Measurements from ENCODE around the gene CCBE1.
"Not testable (repeated sequence)": the region's sequence is repeated elsewhere in the genome, so short reads cannot be mapped to it uniquely, and the experiment has no call there.

CCBE1 gene

DNA sequence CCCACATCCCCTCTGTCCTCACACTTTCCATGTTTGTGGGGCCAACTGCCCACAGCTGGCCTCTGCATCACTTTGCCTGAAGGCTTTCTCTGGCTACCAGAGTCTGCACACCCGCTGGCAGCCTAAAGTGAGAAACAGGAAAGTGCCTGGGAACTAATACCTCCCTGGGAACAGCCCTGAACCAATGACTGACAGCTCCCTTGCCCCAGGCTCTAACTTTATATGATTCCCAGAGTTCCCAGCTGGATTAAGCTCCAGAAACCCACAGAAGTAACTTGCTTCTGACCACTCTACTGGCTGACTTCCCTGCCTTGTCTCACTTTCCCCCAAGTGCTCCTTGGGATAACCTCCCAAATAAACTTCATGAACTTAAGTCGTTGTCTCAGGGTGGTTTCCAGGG lies 178.5 kb downstream of the CCBE1 start:
- no peak for DNase-seq

DNA sequence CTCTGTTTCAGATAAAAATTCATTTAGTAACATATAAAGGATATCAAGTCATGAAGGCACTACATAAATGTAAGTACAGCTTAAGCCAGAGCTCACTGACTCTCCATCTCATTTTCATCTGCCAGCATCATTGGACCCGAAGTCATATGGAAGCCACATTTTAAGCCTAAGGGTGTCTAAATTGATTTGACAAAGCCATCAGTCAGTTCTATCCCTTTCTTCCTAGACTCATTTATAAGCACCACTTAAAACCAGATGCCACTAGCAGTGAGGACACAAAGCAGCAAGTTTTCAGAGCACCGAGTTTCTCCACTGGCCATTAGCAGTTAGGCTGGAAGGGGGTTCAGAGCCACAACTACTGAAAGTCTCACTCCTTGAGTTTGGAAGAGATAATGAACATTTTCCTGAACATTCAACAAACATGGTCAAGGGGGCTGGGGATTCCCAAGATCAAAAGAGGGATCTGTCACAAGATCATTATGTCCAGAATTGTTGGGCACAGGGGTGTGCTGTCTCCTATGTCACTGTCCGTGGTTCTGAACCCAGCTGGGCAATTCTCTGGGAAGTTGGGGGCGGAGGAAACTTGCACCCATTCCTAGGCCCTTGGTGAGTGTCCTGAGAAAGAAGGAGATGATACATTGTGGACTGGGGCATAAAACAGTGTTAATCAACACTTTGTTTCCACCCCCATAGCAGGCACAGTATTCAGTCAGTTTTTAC lies 179.6 kb downstream of the CCBE1 start:
- DNase-seq = no peak

DNA sequence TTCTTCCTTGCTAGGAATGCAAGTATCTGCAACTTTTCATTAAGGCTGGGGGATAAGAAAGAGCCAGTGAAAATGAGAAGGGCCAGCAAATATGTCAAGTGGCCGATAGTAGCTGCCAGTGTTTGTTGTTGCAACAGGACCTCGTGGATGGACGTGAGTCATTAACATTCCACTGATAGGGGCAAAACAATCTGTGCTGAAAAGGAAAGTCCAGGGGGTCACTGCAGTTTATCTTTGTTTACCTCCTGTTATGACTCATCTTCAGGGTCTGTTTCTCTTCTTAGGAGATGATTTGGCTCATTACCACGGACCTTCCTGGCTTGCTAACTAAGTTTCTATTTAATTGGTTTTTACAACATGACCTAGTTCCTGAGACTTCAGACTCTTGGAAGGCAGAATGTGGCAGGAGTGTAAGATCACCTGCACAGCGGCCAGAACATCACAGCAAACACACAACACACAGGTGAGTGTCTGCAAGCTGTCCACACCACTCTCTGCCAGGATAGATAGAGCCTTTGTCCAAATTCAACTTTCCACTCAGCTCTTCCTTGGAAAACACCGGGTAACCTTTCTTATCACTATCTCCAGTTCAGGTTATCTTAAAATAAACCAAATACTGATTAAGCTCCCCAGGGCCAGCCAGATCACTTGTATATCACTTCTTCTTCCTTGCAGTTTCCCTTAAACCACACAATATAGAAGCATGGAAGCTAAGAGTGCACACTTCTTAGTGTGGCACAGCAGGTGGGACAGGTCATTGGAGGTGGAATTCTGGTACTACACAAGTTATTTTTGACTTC lies 180.7 kb downstream of the CCBE1 start:
- DNase-seq = no peak

DNA sequence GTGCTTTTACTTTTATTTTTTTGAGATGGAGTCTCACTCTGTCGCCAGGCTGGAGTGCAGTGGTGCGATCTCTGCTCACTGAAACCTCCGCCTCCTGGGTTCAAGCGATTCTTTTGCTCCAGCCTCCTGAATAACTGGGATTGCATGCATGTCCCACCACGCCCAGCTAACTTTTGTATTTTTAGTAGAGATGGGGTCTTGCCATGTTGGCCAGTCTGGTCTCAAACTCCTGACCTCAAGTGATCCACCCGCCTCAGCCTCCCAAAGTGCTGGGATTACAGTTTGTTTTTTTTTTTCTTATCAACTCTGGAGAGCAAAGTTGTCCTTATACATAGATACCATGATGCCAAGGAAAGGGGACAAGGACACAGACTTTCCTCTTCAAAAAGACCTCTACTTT lies 181.3 kb downstream of the CCBE1 start:
- not testable (repeated sequence) for DNase-seq

DNA sequence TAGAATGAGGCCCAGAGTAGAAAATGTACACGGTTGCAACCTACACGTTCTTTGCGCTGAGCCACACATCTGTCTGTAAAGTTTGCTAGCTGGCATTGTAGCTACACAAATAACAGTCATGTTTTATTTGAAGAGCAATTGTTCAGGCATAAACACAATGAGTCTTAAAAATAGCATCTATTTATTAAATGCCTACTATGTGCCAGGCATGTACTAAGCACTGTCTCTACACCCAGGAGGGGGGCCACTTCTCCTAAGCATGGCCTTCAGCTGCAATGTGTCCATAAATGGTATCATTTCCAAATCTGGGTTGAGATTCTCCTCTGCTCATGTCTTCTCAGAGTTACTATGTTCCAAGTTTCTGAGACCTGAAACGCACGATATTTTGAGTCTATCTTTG lies 182.1 kb downstream of the CCBE1 start:
- no peak for DNase-seq

DNA sequence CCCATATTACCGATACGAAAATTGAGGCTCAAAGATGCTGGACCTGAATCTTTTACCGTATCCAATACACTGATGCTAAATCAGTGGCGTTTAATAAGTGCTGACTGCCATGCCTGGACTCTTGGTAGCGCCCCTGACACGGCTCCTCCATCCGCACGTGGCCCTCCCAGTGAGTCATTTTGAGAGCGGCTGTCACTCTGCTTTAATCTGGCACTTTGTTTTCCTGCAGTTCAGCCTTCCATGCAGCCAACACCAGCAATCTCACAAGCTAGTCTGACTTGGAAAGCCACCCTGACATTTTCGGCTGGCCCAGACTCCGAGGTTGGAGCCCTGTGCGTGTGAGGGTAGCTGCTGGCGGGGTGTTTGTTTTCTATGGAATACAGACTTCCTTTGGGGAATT lies 183.0 kb downstream of the CCBE1 start:
- DNase-seq = no peak

DNA sequence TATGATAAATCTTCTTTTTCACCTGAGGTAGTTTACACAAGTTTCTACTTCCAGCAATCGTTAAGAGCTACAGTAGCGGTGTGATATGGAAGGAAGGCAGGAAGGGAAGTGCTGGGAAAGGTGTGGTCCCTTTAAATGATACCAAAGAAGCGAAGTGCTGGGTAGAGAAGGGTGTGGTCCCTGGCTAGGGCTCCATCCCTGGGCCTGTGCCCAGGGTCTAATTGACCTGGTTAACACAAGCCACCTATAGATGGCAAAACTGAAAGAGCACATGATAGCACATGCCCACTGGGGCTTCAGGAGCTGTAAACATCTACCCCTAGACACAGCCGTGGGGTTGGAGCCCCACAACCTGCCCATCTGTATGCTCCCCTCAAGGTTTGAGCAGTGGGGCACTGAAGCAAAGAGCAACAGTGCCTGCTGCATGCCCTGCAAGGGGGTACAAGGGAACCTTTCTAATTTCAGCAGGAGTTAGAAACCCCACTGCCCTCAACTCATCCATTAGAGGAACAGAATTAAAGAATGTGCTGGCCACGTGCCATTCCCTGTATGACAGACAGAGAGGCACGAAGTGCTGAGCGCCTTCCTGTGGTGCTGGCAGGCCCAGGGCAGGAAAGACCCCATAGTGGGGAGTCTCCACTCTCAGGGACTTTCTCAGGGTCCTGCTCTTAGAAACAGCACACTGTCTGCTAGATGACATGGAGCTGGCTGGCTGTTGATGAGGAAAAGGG lies 185.0 kb downstream of the CCBE1 start:
- no peak for DNase-seq

DNA sequence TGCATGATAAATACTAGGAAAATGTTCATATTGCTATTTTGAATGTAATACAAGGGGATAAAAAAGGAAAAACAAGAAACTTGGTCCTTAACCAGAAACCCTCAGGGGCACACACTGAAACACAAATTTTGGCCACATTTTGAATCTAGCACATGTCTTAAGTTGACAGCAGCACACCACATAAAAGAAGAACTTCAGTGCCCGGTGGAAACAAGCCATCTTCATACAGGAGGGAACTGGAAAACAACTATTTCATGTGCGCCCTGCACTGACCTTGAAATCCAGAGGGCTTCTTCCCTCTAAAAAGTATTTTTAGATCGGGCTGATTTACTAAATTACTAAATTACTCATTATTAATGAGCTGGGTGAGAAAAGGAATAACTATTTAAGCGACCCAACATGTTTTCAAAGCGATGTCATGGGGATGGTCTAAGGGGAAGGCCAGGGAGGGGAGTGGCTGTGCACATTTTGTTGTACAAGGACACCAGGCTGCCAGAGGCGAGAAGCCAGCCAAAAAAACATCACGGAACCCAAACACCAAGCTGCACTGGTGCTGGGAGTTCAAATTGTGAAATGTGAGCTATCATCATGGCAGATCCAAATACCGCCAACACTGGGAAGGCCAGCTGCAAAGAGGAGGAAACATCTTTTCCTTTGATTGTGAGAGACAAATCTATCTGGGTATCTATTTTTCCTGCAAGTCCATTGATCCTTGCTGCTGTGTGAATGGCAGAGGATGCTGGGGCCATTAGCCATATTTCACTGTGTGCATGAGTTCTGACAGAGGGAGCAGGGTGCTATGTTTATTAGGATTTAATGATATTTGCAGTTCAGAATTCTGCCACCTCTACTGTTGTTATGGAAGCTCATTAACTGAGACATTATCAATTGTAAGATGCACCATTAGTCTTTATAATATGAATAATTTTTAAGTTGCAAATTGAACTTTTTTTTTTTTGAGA lies 187.5 kb downstream of the CCBE1 start:
- no peak for DNase-seq

DNA sequence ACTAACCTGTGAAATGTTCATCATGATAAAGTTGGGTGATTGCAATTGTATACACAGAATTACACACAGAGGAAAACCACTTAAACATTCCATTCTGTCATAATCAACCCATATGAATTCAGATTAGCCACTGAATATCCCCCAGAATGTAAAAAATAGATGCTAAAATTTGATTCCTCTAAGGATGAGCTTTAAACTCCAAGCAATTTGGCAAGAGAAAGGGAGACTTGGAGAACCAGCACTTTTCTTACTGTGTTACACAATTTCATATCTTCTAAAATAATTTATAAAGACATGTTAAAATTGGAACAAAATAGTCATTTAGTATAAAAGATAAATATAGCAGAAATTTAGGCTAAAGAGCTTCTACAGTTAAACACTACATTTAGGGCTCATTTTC lies 191.9 kb downstream of the CCBE1 start:
- DNase-seq = no peak

DNA sequence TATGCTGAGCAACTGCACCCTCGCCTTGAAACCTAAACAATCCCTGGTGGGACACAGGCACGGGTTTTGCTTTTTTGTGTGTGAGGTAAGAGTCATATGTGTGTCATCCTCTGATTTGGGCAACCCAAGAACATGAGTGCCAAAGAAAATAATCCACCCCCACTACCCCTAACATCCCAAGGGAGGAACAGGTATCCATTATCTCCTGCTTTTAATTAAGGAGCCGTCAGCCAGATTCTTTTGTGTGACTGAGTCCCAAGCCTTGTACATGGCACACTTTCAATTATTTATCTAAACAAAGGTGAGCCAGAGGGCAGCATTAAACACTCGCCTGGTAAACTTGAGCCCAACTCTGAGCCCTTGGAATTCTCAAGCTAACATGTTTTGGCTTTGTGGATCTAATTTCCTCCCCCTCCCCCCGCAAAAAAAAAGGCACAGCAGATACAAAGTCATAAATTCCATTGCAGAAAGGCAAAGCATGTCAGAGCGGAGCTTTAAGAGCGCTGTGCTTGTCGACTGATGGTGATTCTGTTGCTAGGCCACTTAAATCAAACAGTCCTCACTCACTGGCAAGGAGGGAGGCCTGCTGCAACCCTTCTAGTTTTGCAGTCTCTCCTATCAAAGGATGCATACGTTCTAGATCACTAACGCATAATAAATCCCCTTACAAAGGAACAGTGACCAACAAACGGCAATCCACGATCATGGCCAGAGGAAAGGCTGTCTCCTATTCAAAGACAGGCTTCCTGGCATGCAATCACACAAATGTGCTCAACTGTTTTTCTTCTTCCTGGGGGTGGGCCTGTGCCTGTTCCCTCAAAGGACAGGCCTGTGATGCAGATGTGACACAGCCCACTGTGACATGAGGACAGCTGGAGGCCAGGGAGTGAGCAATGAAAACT lies 194.7 kb downstream of the CCBE1 start:
- no peak for DNase-seq

DNA sequence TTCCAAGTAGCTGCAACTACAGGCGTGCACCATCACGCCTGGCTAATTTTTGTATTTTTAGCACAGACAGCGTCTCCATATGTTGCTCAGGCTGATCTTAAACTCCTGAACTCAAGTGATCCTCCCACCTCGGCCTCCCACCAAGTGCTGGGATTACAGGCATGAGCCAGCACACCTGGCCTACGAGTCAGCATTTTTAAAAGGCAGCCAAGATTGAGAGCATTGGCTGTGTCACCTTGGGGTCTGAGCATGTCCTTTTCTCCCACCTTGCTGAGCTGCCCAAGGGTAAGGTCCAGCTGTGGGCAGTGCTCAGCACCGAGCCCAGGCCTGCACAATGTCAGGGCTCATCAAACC lies 195.3 kb downstream of the CCBE1 start:
- no peak for DNase-seq

DNA sequence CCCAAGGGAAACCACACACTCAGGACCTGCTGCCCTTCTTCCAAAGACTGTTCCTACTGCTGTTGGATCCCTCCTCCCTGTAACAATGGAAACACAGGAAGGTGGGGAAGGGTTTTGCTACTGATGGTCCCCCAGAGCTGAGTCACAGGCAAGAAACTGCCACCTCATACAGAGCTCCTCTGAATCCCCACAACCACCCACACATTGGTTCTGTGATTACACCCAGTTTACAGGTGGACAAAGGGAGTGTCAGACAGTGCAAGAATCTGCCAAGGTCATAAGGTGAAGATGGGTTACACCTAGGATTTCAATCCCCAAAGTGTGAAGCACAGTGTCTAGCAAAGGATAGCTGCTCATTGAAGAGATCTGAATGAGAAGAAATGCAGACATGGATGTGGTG lies 196.5 kb downstream of the CCBE1 start:
- DNase-seq = no peak

DNA sequence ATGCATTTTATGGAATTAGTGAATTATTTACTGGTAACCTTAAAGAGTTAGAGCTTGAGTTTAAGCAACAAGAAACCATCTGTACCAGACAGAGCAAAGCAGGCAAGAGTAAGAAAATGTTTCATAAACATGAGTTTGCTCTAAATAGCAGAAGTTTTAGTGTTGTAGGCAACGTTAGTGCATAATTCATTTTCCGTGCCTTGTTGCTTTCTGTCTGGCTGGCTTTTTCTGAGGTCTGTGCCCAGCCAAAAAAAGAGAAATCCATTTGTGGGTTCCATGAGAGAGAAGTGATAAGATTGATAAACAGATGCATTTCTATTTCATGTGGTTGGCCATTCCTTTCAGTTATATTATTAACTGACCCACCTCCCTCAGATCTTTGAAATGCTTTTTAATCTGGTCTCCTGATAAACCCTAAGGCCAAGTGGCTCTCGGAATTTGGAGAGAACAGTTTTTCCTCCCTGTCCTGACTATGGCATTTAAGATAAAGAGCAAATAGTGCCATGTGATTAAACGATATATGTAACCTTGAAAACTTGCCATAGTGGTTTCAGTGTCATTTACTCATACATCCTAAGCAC lies 198.6 kb downstream of the CCBE1 start:
- no peak for DNase-seq

DNA sequence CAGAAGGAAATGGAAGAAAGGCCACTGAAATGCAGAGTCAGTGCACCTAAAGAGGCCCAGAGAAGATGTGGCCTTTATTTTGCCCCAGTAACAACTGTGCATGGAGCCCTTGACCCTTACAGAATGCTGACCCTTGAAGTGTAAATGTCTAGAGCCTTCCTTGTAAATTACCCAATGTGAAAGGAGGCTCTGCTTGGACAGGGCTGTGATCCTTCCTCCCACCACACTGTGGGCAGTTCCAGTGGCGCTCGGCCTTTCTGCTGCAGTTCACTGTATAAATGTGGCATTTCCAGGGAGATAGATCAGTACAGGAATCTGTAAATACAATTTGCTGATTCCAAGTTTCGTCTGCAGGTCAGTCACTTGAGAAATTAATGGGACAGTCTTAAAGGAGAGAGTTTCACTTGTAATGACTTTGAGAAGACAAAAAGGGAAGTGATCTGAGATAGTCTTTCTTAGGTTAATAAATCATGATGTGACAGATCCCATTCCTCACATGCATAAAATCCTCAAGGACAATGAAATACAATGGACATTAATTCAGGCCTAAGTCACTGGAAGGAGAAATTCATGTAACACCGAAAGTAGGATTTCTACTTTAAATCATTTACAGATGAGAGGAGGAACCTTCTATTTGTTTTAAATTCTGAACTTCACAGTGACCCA lies 204.3 kb downstream of the CCBE1 start:
- DNase-seq = no peak

DNA sequence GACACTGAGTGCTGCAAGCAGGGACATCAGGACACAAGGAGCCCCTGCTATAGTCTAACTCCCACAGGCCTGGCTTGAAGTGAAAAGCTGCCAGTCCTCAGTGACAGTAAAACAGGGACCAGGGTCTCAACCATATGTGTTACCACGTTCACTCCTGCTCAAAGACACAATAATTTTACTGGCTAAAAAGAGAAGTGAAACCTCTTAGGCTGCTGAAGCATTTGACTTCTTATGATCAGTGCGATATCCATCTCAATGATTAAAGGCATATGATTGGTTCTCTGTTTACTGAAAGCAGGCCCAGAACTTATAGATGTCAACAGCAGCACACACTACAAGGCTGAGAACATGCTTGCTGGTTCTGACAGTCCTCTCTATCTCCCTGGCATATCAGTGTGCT lies 208.3 kb downstream of the CCBE1 start:
- DNase-seq = no peak

DNA sequence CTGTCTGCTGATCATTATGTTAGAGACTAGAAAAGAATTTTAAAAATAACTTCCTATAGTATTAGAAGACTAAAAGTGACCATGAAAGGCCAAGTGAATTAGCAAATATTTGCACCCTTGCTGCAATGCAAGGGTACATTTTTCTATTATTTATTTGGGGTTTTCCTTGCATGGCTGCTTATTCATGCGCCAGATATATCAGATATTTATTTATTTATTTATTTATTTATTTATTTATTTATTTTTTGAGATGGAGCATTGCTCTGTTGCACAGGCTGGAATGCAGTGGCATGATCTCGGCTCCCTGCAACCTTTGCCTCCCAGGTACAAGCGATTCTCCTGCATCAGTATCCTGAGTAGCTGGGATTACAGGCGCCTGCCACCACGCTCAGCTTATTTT lies 211.8 kb downstream of the CCBE1 start:
- DNase-seq = no peak

DNA sequence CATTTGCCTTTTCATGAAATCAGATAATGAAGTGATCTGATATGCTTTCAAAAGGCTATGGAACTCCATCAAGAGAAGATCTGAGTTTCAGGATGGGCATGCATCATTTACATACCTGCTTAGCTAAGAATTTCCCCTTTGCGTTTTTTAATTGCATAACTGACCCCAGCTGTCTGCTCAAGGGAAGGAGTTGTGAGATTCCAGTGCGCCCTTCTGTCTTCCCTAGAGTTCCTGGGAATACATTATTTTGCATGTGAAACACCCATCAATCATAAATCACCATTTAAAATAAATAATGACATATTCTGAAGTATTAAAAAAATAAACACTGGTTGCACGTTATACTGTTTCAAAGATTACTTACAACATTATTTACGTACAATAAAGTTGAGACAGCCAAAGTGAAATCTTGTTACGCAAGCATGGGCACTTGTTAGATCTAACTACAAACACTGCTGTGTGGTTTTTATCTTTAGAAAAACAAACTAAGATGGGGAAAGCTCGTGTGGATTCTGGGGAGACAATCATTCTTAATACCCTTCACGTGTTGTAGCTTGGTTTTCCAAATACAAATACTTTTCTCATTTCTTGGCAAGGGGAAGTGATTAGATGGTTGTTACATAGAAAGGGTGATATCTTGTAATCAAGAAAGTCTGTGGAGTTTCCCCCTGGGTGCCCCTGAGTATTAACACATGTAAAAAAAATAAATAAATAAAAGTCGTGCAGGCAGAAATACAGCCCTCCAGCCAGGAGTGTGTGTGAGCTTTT lies 212.5 kb downstream of the CCBE1 start:
- DNase-seq = no peak

DNA sequence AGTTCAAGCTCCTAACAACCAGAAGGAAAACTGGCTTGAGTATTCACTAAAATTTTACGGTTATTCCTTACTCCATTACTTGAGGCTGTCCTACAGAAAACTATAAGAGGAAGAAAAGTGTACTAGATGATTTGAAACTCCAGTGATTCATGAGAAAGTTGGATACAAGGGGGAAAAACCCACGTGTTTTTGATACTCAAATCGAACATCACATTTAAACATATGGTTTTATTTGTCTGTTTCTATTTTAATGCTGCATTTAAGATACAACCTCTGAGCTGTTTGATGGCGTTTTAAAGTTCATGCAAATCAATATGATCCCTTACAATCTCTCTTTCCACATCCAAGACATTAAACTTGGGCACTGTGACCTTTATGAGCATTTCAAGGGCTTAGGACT lies 213.1 kb downstream of the CCBE1 start:
- no peak for DNase-seq

DNA sequence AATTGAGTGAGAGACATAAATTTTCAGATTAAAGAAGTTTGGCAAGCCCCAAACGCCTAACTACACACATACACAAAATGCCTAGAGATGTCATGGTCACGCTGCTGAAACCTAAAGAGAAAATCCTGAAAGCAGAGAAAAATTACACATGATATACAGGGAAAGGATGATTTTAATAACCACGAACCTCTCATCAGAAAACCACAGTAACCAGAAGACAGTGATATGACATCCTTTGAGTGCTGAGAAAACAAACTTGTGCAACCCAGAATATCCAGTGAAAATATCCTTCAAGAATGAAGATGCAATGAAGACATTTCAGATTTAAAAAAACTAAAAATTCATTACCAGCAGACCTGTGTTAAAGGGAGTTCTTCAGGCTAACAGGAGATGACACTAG lies 215.8 kb downstream of the CCBE1 start:
- DNase-seq = no peak

DNA sequence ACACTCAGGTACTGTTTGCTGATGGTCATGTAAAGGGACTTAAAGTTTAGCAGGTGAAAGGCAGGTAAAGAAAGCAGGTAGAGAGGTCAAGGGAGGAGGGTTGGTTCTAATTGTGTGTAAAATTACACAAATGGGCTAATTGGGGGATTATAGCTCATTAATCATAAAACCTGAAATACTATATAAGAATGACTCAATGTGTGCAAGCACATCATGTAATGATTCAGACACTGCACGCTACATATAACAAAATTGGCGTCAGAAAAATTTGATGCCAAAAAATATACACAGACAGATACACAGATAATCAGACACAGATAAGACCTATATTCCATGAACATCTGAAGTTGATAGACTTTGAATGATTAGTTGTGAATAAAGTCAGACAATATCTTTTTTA lies 217.4 kb downstream of the CCBE1 start:
- DNase-seq = no peak

Measured in DMS79 (cell line).